ENCODE results near the gene PRKCA.

Gene PRKCA

DNA sequence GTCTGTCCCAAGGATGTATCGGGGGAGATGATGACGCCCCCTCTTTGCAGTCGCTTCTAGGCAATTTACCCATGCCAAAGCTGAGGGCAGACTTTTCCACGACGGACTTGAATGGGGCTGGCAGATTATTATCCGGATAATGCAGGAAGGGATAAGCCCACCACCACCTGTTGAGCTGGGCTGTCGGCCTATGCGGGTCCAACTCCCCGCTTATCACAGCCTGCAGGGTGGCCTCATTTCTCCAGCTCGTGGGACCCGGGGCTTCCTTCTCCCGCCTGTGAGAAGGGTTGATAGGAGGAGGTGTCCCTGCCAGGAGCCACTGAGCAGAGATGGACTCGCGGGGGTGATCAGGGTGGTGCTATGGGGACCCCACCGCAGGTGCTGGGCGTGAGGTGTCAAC, 533.1 kb downstream of the PRKCA start:
- Histone ChIP-seq H3K4me1 (ENCODE audit: control insufficient read depth, insufficient read depth, low read length, poor library complexity, severe bottlenecking) (no peaks in the 10 kb centered on the region), H3K4me3 (ENCODE audit: insufficient read depth, low read depth, low read length, poor library complexity, severe bottlenecking) (no peak overlapping the region), H3K36me3 (ENCODE audit: control insufficient read depth, insufficient read depth, low read length) (no peaks in the 10 kb centered on the region), H3K27me3 (replicated peaks; ENCODE audit: control insufficient read depth, insufficient read depth, low read length, poor library complexity, severe bottlenecking) (peaks cover 11% of the 10 kb centered on the region), H3K27ac (ENCODE audit: insufficient read depth, low read length, poor library complexity, severe bottlenecking) (no peak overlapping the region), H3K9me3 (ENCODE audit: control insufficient read depth, low read length) (no peaks in the 10 kb centered on the region)
- no peak for DNase-seq

DNA sequence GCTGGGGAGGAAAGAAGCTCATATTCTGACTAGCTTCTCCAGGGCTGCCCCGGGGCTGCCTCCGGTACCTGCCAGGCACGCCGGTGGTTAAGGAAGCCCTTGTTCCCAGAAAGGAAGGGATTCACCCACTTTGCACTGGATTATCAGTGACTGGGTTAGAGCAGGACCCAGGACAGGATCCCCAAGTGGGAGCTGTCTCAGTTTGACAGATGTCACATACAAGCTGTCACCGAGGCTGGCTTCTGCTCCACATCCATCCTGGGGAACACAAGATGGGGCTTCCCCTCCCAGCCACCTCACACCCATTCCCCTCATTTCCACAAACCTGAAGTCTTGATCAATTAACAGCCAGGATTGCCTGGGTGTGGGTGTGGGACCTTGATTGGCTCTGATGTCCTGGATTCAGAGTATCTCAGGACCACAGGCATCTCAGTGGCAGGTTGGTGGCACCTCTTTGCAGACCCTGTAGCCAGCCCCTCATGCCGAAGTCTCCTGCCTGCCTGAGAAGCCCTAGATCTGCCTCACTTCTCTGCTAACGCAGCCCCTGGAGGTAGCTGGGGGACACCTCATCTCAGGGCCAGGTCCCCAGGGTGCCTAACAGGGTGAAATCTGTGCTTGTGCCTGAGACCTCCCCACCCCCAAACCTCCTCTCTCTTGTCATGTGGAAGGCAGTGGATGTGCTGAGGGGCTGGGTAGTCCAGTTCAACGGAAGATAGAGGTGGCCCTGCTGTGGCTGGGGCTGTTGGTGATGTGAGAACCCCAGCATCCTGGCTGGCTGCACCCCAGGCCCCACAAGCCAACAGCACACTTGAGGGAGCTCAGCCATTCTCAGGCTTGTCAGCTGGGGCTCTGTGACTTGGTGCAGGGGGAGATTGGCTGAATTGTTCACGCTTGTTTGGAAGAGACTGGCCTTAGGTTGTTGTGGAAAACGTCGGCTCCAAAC, 533.9 kb downstream of the PRKCA start:
- no peaks in the 10 kb centered on the region for H3K4me1 ChIP-seq (ENCODE audit: control insufficient read depth, insufficient read depth, low read length, poor library complexity, severe bottlenecking)
- no peaks in the 10 kb centered on the region for H3K36me3 ChIP-seq (ENCODE audit: control insufficient read depth, insufficient read depth, low read length)
- no peak overlapping the region for H3K4me3 ChIP-seq (ENCODE audit: insufficient read depth, low read depth, low read length, poor library complexity, severe bottlenecking)
- no peak for DNase-seq
- no peak overlapping the region for H3K27ac ChIP-seq (ENCODE audit: insufficient read depth, low read length, poor library complexity, severe bottlenecking)
- H3K27me3 ChIP-seq (replicated peaks; ENCODE audit: control insufficient read depth, insufficient read depth, low read length, poor library complexity, severe bottlenecking), result peaks cover 11% of the 10 kb centered on the region
- H3K9me3 ChIP-seq (ENCODE audit: control insufficient read depth, low read length), result no peaks in the 10 kb centered on the region

DNA sequence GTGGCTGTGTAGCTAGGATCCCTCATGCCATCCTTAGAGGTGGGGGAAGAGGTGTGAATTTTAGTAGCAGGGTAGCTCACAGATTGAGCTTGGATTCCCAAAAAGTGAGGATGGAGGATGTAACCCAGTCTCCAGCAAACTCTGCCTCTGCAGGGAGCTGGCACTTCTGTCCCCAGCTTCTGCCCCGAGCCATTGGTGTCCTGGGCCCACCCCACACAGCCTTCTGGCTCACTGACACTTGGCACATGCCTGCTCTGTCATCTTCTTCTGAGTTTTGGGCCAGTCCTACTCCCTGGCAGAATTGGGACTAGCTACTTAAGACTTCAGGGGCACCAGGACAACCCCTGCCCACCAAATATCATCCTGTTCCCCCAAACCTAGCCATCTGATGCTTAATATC, 534.8 kb downstream of the PRKCA start:
- H3K36me3 ChIP-seq (ENCODE audit: control insufficient read depth, insufficient read depth, low read length), result no peaks in the 10 kb centered on the region
- H3K27ac ChIP-seq (ENCODE audit: insufficient read depth, low read length, poor library complexity, severe bottlenecking), result no peak overlapping the region

DNA sequence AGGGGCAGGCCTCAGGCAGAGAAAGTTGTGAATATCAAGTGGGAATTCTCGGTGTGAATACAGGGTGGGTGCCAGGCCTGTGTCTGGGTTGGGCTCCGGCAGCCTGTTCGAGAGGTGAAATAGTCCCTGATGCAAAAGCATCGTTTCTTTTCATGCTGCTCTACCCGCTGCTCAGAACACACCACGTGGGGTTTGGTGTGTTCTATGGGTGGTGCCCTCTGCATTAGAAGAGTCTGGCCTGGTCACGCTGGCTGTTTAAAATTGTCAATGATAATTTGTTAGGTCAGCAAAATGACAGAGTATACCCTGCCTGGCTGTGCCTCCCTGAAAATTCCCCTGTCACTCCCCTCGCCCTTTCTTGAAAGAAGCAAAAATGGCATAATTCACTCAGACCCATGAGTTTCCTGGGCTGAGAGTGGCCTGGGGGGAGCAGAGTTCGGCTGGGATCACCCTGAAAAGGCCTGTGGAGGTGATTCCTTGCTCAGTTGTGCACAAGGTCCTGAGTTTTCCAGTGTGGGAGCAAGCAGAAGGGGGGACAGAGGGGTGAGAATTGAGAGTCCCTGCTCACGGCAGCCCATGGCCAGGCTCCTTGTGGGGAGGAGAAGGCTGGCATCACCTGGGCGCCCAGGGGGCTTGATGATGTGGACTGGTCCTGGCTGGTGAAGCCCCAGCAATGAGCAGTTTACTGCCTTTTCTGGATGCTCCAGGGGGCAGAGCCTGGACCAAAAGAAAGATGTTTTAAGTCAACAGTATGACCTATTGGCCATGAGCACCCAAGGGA, 535.7 kb downstream of the PRKCA start:
- Histone ChIP-seq H3K4me3 (ENCODE audit: insufficient read depth, low read depth, low read length, poor library complexity, severe bottlenecking) (no peak overlapping the region), H3K36me3 (ENCODE audit: control insufficient read depth, insufficient read depth, low read length) (no peaks in the 10 kb centered on the region), H3K9me3 (ENCODE audit: control insufficient read depth, low read length) (no peaks in the 10 kb centered on the region), H3K27me3 (replicated peaks; ENCODE audit: control insufficient read depth, insufficient read depth, low read length, poor library complexity, severe bottlenecking) (peaks cover 11% of the 10 kb centered on the region), H3K4me1 (ENCODE audit: control insufficient read depth, insufficient read depth, low read length, poor library complexity, severe bottlenecking) (no peaks in the 10 kb centered on the region), H3K27ac (ENCODE audit: insufficient read depth, low read length, poor library complexity, severe bottlenecking) (no peak overlapping the region)
- DNase-seq, result no peak

More for the DNA sequence above, 534.8 kb downstream of the PRKCA start:
- H3K27me3 ChIP-seq (replicated peaks; ENCODE audit: control insufficient read depth, insufficient read depth, low read length, poor library complexity, severe bottlenecking), result peaks cover 11% of the 10 kb centered on the region
- H3K4me1 ChIP-seq (ENCODE audit: control insufficient read depth, insufficient read depth, low read length, poor library complexity, severe bottlenecking), result no peaks in the 10 kb centered on the region
- H3K9me3 ChIP-seq (ENCODE audit: control insufficient read depth, low read length), result no peaks in the 10 kb centered on the region
- no peak for DNase-seq
- H3K4me3 ChIP-seq (ENCODE audit: insufficient read depth, low read depth, low read length, poor library complexity, severe bottlenecking), result no peak overlapping the region

DNA sequence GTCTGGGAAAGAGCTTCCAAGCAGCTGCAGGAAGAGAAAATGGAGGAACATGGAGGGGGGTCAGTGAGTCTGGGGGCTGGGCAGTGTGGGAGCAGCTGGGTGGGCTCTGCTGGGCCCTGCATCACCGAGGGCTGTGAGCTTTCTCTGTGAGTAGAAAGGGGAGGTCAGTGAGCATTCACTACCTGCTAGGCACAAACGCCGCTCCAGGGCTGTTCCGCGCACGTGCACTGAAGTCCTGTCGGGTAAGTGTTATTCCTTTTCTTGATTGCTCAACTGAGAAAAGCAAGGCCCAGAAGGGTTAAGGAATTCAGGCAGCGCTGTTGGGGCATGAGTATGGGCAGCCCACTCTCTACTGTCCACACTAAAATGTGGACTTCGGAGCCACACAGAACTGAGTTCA, 537.2 kb downstream of the PRKCA start:
- peaks cover 7% of the 10 kb centered on the region for H3K27me3 ChIP-seq (replicated peaks; ENCODE audit: control insufficient read depth, insufficient read depth, low read length, poor library complexity, severe bottlenecking)
- no peaks in the 10 kb centered on the region for H3K4me1 ChIP-seq (ENCODE audit: control insufficient read depth, insufficient read depth, low read length, poor library complexity, severe bottlenecking)
- H3K4me3 ChIP-seq (ENCODE audit: insufficient read depth, low read depth, low read length, poor library complexity, severe bottlenecking), result no peak overlapping the region
- no peak overlapping the region for H3K27ac ChIP-seq (ENCODE audit: insufficient read depth, low read length, poor library complexity, severe bottlenecking)
- DNase-seq, result no peak
- no peaks in the 10 kb centered on the region for H3K9me3 ChIP-seq (ENCODE audit: control insufficient read depth, low read length)
- no peaks in the 10 kb centered on the region for H3K36me3 ChIP-seq (ENCODE audit: control insufficient read depth, insufficient read depth, low read length)

DNA sequence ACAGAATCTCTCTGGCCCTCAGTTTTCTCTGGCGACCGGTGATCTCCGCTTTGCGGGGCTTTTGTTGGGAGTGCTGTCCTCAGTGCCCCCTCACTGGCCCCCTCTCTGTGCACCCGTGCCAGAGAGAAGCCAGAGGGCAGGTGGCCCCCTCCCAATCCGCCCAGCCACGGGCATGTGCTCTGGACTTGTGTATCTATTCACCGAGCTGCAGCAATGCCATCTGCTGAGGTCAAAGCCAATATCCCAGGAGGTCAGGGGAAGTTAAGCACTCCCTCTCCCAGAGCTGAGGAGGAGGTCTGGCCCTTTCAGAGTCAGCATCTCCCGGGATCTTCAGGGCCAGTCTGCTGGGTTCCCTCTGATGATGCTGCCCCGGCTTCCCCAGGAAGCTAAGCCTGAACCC, 537.6 kb downstream of the PRKCA start:
- Histone ChIP-seq H3K4me1 (ENCODE audit: control insufficient read depth, insufficient read depth, low read length, poor library complexity, severe bottlenecking) (no peaks in the 10 kb centered on the region), H3K9me3 (ENCODE audit: control insufficient read depth, low read length) (no peaks in the 10 kb centered on the region), H3K27me3 (replicated peaks; ENCODE audit: control insufficient read depth, insufficient read depth, low read length, poor library complexity, severe bottlenecking) (peaks cover 7% of the 10 kb centered on the region), H3K27ac (ENCODE audit: insufficient read depth, low read length, poor library complexity, severe bottlenecking) (no peak overlapping the region), H3K36me3 (ENCODE audit: control insufficient read depth, insufficient read depth, low read length) (no peaks in the 10 kb centered on the region), H3K4me3 (ENCODE audit: insufficient read depth, low read depth, low read length, poor library complexity, severe bottlenecking) (no peak overlapping the region)
- DNase-seq, result no peak

DNA sequence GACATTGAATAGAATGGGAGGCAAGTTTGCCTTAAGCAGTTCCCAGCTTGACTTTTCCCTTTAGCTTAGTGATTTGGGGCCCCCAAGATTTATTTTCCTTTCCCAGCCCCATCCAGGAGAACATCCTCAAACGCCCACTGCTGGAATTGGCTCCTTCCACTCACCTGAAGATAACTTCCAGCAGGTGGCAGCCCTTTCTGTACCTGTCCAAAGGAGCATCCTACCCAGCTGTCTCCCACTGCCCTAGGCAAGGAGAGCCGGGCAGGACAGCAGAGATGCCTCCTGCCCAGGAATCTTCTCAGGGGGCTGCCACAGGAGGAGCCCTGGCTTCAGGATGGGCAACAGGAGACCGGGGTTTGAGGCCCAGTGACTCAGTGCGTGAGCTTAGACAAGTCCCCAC, 538.9 kb downstream of the PRKCA start:
- no peak overlapping the region for H3K4me3 ChIP-seq (ENCODE audit: insufficient read depth, low read depth, low read length, poor library complexity, severe bottlenecking)
- H3K36me3 ChIP-seq (ENCODE audit: control insufficient read depth, insufficient read depth, low read length), result no peaks in the 10 kb centered on the region
- H3K27ac ChIP-seq (ENCODE audit: insufficient read depth, low read length, poor library complexity, severe bottlenecking), result no peak overlapping the region
- peaks cover under 1% of the 10 kb centered on the region for H3K27me3 ChIP-seq (replicated peaks; ENCODE audit: control insufficient read depth, insufficient read depth, low read length, poor library complexity, severe bottlenecking)
- no peaks in the 10 kb centered on the region for H3K9me3 ChIP-seq (ENCODE audit: control insufficient read depth, low read length)
- no peaks in the 10 kb centered on the region for H3K4me1 ChIP-seq (ENCODE audit: control insufficient read depth, insufficient read depth, low read length, poor library complexity, severe bottlenecking)
- no peak for DNase-seq

DNA sequence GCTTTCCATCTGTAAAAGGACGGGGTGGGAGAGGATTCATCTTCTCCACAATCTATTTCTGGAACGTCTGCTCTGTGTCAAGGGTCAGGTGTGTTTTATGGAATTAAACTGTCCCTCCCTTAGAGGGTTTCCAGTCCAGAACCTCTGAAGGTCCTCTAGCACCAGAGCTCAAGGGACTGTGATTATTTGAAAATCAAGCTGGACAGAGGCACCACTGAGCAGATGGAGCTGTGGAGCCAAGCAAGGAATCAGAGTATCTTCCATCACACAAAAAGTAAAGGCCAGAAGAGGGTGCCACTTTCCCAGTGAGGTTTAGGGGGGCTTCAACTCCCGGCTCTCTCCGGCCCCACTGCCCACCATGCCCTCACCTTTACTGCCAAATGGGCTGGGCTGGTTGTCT, 539.3 kb downstream of the PRKCA start:
- Histone ChIP-seq H3K9me3 (ENCODE audit: control insufficient read depth, low read length) (no peaks in the 10 kb centered on the region), H3K4me1 (ENCODE audit: control insufficient read depth, insufficient read depth, low read length, poor library complexity, severe bottlenecking) (no peaks in the 10 kb centered on the region), H3K27ac (ENCODE audit: insufficient read depth, low read length, poor library complexity, severe bottlenecking) (no peak overlapping the region), H3K4me3 (ENCODE audit: insufficient read depth, low read depth, low read length, poor library complexity, severe bottlenecking) (no peak overlapping the region), H3K36me3 (ENCODE audit: control insufficient read depth, insufficient read depth, low read length) (no peaks in the 10 kb centered on the region), H3K27me3 (replicated peaks; ENCODE audit: control insufficient read depth, insufficient read depth, low read length, poor library complexity, severe bottlenecking) (no peaks in the 10 kb centered on the region)
- no peak for DNase-seq

DNA sequence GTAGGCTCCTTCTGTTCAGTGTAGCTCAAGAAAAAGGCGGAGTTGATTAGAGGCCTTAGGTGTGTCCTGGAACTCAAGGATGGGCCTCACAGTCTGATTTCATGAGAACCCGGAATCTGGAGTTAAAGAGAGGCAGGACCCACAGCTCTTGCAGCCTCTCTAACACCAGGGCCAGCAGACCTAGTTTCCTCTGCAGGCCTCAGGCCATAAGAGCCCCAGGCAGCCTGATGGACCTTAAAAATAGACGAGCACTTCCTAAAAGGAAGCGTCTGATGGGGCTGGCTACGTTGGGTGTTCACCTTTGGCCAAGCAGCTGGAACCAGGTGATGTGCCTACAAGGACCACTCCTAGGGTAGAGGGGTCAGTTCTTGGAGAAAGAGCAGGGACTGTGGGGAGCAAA, 540.1 kb downstream of the PRKCA start:
- no peak for DNase-seq
- Histone ChIP-seq H3K4me3 (ENCODE audit: insufficient read depth, low read depth, low read length, poor library complexity, severe bottlenecking) (no peak overlapping the region), H3K4me1 (ENCODE audit: control insufficient read depth, insufficient read depth, low read length, poor library complexity, severe bottlenecking) (no peaks in the 10 kb centered on the region), H3K36me3 (ENCODE audit: control insufficient read depth, insufficient read depth, low read length) (no peaks in the 10 kb centered on the region), H3K9me3 (ENCODE audit: control insufficient read depth, low read length) (no peaks in the 10 kb centered on the region), H3K27me3 (replicated peaks; ENCODE audit: control insufficient read depth, insufficient read depth, low read length, poor library complexity, severe bottlenecking) (no peaks in the 10 kb centered on the region), H3K27ac (ENCODE audit: insufficient read depth, low read length, poor library complexity, severe bottlenecking) (no peak overlapping the region)

DNA sequence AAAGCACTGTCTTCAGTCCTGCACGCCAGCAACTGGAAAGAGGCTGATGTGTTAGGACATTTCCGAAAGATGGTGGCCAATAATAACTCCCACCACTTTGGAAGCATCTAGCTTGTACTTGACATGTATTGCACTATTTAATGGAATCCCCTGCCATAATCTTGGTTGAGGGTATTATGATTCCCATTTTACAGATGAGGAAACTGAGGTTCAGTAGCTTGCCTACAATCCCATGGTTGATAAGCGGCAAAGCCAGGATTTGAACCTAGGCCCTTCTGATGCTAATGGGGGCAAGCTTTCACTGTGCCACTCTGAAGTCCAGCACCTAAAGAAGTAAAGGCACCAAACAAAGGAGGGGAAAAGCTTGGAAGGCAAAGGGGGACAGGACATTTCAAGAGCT, 540.5 kb downstream of the PRKCA start:
- no peaks in the 10 kb centered on the region for H3K4me1 ChIP-seq (ENCODE audit: control insufficient read depth, insufficient read depth, low read length, poor library complexity, severe bottlenecking)
- no peaks in the 10 kb centered on the region for H3K27me3 ChIP-seq (replicated peaks; ENCODE audit: control insufficient read depth, insufficient read depth, low read length, poor library complexity, severe bottlenecking)
- no peak overlapping the region for H3K4me3 ChIP-seq (ENCODE audit: insufficient read depth, low read depth, low read length, poor library complexity, severe bottlenecking)
- no peak overlapping the region for H3K27ac ChIP-seq (ENCODE audit: insufficient read depth, low read length, poor library complexity, severe bottlenecking)
- no peaks in the 10 kb centered on the region for H3K9me3 ChIP-seq (ENCODE audit: control insufficient read depth, low read length)
- no peaks in the 10 kb centered on the region for H3K36me3 ChIP-seq (ENCODE audit: control insufficient read depth, insufficient read depth, low read length)
- DNase-seq, result no peak
